HG02852 (cell line): Measurements from ENCODE around the gene METTL3.

Experiments used
- ATAC-seq: cut with Tn5 transposase; IDR thresholded peaks from one replicate; pipeline ENCODE4 v1.9.1; 2021; ENCODE audit warnings: mild to moderate bottlenecking, moderate library complexity; ENCODE audit not compliant: unreplicated experiment

Gene METTL3

GRCh38 chr14:21486640-21487087 lies 24.5 kb downstream of the METTL3 start:
- ATAC-seq = no peak

DNA sequence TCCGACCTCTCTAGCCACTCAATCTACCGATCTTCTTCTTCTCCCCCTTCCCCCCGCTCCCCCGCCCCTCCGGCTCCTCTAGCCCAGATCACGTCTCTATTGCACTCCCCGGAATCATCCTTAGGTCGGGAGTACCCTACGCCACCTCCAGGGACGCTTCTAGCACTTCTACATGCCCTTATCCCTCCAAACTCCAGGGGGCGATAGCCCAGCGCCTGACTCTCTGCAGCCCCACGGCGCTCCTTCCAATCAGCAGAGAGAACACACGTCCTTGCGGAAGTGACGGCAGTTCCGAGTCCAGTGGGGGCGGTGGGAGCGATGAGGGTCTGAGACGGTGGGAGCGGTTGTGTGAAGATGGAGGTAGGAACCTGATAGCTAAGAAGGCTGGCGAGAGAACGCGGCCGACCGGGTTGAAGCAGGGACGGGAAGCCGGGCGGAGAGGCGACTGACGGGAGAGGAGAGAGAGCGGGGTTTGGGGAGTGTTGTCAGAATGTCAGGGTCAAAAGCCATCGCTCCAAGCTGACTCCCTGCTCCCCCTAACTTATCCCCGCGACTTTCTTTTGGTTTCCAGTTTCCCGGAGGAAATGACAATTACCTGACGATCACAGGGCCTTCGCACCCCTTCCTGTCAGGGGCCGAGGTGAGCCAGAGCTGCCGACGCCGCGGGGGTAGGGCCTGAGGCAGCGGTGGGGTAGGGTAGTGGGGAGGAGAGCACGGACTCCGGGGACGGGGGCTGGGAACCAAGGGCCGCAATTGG lies 34.0 kb downstream of the METTL3 start, which contains the start of the genes RAB2B and TOX4:
Gene RAB2B (minus strand): TSS at position 35 of the 757 bp plus-strand sequence. CDS start 87 bp downstream, outside the sequence.
Gene TOX4 (plus strand): TSS at position 271 of the 757 bp plus-strand sequence. CDS start 84 bp downstream, at position 355.
- ATAC-seq = peak; percentile 99

DNA sequence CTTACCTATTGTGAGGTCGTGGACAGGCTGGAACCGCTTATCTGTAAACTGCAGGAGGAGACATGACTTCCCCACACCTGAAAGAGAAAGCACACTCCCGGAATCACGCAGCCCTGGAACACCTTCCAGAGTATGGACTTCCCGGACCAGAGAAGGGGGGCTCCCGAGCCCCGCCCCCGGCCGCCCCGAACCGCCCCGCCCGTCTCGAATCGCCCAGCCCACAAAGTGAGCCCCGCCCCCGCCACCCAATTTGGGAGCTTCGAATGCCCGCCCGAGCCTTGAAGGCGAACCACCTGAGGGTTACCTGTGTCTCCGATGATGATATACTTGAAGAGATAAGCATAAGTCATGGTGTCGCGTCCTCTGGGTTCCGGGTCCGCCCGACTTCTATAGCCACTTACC lies 34.6 kb downstream of the METTL3 start:
- peak; percentile 34 for ATAC-seq

GRCh38 chr14:21475767-21476522 lies 35.2 kb downstream of the METTL3 start:
- no peak for ATAC-seq

GRCh38 chr14:21467616-21468015 lies 43.5 kb downstream of the METTL3 start:
- no peak for ATAC-seq

DNA sequence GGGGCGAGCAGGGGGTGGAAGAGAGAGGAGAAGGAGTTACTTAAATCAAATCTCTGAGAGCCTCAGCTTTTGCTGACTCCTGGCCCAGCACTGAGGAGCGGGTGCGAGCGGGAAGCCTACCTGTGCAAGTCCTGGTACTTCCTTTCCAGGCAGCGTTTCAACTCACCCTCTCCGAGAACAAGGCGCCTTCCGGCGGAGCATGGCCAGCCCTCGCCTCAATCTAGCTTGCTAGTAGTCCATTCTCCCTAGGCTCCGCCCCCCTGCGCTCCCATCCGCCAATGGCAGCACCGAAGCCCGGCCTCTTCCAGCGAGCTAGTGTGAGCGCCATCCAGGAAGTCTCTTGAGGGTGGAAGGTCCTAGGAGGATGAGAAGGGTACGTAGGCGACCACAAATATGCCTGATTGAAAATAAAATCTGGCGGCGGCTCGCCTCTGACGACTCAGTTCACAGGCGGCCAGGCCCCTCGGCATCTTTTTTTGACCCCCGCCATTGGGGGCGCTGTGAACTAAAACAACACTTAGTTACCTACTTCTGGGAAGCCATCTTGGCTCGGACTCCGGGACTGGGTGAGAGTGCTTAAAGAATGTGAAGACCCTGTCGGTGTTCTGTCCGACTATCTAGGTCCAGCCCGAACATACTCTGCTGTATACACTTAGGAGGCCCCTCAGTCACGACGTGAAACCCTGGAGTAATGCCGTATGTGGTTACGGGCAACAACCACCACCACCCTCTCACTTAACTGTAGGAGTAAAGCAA lies 55.0 kb downstream of the METTL3 start, which contains the start of gene CHD8:
Gene CHD8 (minus strand): TSS at position 212 of the 756 bp plus-strand sequence. CDS start 24,480 bp downstream, outside the sequence.
- ATAC-seq = peak; percentile 97

GRCh38 chr14:21455592-21455911 lies 55.6 kb downstream of the METTL3 start:
- peak; percentile 16 for ATAC-seq

GRCh38 chr14:21454843-21455544 lies 56.1 kb downstream of the METTL3 start:
- no peak for ATAC-seq

GRCh38 chr14:21449899-21450216 lies 61.3 kb downstream of the METTL3 start:
- ATAC-seq = no peak
